SU-DHL-6 (cell line): ENCODE data around the gene FADS1.

Source experiments
- EZH2phosphoT487 ChIP-seq: fragments of 200-600 bp; sonication (generic), shearing (Covaris generic); conservative IDR thresholded peaks from 2 replicates; pipeline ENCODE4 v1.6.1; 2018; ENCODE audit warnings: mild to moderate bottlenecking, antibody characterized with exemption, low read length, moderate library complexity, mixed read lengths
- TF ChIP-seq, protein P1 (sequence below): fragments of 200-600 bp; sonication (generic); IDR thresholded peaks from one replicate; pipeline ENCODE4 v1.5.1; 2017; ENCODE audit warnings: antibody characterized with exemption, mild to moderate bottlenecking, low read length, moderate library complexity; ENCODE audit not compliant: insufficient read depth, poor library complexity, severe bottlenecking

DNA sequence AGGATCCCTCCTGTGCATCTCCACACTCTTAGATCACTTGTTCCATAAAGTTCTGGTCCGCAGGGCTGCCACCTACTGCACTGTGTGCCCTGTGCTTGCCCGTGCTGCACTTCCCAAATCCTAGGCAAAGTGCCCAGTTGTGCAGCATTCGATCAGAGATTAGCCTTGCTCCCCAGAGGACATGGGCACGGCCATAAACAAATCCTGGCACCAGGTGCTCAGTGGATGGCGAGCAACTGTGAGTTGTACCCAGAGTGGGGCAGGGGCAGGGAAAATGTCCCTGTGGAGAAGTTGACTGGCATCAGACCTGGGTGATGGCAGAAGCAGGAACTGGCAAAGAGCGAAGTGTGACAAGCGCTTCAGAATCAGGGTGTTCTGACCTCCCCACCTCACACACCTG is 16.0 kb upstream of the FADS1 start:
- TF ChIP-seq, protein P1, sequence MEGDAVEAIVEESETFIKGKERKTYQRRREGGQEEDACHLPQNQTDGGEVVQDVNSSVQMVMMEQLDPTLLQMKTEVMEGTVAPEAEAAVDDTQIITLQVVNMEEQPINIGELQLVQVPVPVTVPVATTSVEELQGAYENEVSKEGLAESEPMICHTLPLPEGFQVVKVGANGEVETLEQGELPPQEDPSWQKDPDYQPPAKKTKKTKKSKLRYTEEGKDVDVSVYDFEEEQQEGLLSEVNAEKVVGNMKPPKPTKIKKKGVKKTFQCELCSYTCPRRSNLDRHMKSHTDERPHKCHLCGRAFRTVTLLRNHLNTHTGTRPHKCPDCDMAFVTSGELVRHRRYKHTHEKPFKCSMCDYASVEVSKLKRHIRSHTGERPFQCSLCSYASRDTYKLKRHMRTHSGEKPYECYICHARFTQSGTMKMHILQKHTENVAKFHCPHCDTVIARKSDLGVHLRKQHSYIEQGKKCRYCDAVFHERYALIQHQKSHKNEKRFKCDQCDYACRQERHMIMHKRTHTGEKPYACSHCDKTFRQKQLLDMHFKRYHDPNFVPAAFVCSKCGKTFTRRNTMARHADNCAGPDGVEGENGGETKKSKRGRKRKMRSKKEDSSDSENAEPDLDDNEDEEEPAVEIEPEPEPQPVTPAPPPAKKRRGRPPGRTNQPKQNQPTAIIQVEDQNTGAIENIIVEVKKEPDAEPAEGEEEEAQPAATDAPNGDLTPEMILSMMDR: no peak
- no peak for TF ChIP-seq EZH2phosphoT487
